HCT116 (cell line): ENCODE measurements around the gene PSMA1.
A peak's percentile ranks its signal among the peaks of the same experiment; 100 is the strongest.

ENCODE experiments used
- CBX3 ChIP-seq: IDR thresholded peaks from 2 replicates; pipeline ENCODE4 v1.6.1; 2012; ENCODE audit warnings: low read depth
- CTCF ChIP-seq, 3 experiments: fragments of 200-600 bp in 1 of 3; sonication (generic) in 1 of 3; IDR thresholded peaks in 2 of 3; conservative IDR thresholded peaks in 1 of 3; 2 replicates each; pipeline ENCODE4 v1.5.1; 2012 to 2017; ENCODE audit warnings: low read depth in 2 of 3, low read length in 2 of 3, antibody characterized with exemption in 1 of 3, borderline replicate concordance in 1 of 3, control low read depth in 1 of 3, mild to moderate bottlenecking in 1 of 3, mixed read lengths in 1 of 3, mixed run types in 1 of 3, moderate library complexity in 1 of 3; ENCODE audit not compliant: insufficient read depth in 1 of 3
- EZH2 ChIP-seq: fragments of 200-600 bp; sonication (generic); IDR thresholded peaks from 2 replicates; pipeline ENCODE4 v1.6.1; 2017; ENCODE audit warnings: antibody characterized with exemption, mixed run types
- EZH2phosphoT487 ChIP-seq: fragments of 200-600 bp; IDR thresholded peaks from 2 replicates; pipeline ENCODE4 v1.6.1; 2018; ENCODE audit warnings: antibody characterized with exemption, borderline replicate concordance
- JUND ChIP-seq: IDR thresholded peaks from 2 replicates; pipeline ENCODE4 v1.6.1; 2012
- POLR2A ChIP-seq: IDR thresholded peaks from 2 replicates; pipeline ENCODE4 v1.7.0; 2011; ENCODE audit warnings: borderline replicate concordance; ENCODE audit not compliant: insufficient read depth, insufficient read length; ENCODE audit errors: extremely low read depth
- POLR2AphosphoS5 ChIP-seq: IDR thresholded peaks from 2 replicates; pipeline ENCODE4 v1.6.1; 2011; ENCODE audit warnings: mild to moderate bottlenecking, low read depth, low read length, moderate library complexity
- RAD21 ChIP-seq: IDR thresholded peaks from 2 replicates; pipeline ENCODE4 v1.6.1; 2012; ENCODE audit warnings: low read depth, mild to moderate bottlenecking
- SRF ChIP-seq: IDR thresholded peaks from 2 replicates; pipeline ENCODE4 v1.6.1; 2012; ENCODE audit warnings: low read depth
- YY1 ChIP-seq: IDR thresholded peaks from 2 replicates; pipeline ENCODE4 v1.6.1; 2011; ENCODE audit warnings: low read length, low read depth, moderate library complexity, mild to moderate bottlenecking; ENCODE audit not compliant: insufficient replicate concordance; ENCODE audit errors: extremely low read depth
- ZFX ChIP-seq: fragments of 450-650 bp; IDR thresholded peaks from 2 replicates; pipeline ENCODE4 v1.6.1; 2017
- ZNF274 ChIP-seq: fragments of 200-500 bp; sonication (Bioruptor generic); IDR thresholded peaks from 2 replicates; pipeline ENCODE4 v1.6.1; 2014; ENCODE audit warnings: mild to moderate bottlenecking, low read depth, low read length, inconsistent platforms
- TF ChIP-seq, protein P1 (sequence below): IDR thresholded peaks from 2 replicates; pipeline ENCODE4 v1.6.1; 2012
- TF ChIP-seq, protein P2 (sequence below): IDR thresholded peaks from 2 replicates; pipeline ENCODE4 v1.6.1; 2011; ENCODE audit warnings: mild to moderate bottlenecking, low read length, moderate library complexity; ENCODE audit not compliant: insufficient replicate concordance; ENCODE audit errors: extremely low read depth

DNA sequence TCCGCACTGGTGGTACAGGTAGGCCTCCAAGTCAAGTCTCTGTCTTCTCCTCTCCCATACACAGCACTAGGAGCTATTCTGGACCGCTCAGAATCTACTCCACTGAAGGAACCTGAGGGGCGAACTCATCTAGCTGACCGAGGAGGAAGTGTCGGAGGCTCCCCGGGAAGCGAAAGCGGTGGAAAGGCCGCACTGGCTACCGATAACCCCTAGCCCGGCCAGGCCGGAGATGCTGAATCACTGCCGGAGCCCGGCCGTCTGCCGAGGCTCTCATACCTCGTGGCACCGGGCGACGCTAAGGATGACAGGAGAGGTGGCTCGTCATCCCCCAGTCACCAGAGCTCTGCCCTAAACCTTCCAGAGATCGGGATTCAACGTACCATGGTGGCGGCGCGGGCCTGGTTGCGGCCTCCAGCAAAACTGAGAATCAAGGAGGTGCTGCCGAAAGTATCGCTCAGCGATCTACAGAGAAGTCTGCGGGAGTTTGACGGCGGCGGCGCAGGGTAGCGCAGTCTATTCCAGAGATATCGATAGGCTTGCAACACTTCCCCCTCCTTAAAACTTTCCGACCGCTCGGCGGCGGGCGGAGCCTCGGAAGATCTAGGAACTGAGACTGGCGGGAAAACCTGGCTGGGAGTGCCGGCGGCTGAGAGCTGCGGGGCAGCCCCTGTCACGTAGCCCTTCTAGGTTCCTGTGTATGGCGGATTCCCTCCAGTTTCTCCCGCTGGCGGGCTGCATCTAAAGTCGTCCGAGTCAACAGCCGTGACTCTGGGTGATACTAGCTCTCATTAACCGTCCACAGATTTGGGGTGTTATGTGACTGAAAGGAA lies at the start of gene PSMA1:
- TF ChIP-seq CTCF (IDR thresholded peaks at IDR 0.05 in 2 of 3, conservative IDR thresholded peaks at IDR 0.05 in 1 of 3; ENCODE audit: borderline replicate concordance in 1 of 3, insufficient read depth in 1 of 3, low read depth in 2 of 3, low read length in 2 of 3) (no peak), RAD21 (no peak), EZH2phosphoT487 (no peak), POLR2AphosphoS5 (peak; percentile 90), YY1 (peak; percentile 86), POLR2A (peak; percentile 59), CBX3 (peak; percentile 44; the same call in 1 of the 2 replicates), SRF (peak; percentile 98), EZH2 (no peak), ZNF274 (no peak), ZFX (peak; percentile 100), JUND (no peak)
- TF ChIP-seq, protein P1, sequence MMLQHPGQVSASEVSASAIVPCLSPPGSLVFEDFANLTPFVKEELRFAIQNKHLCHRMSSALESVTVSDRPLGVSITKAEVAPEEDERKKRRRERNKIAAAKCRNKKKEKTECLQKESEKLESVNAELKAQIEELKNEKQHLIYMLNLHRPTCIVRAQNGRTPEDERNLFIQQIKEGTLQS = no peak
- TF ChIP-seq, protein P2, sequence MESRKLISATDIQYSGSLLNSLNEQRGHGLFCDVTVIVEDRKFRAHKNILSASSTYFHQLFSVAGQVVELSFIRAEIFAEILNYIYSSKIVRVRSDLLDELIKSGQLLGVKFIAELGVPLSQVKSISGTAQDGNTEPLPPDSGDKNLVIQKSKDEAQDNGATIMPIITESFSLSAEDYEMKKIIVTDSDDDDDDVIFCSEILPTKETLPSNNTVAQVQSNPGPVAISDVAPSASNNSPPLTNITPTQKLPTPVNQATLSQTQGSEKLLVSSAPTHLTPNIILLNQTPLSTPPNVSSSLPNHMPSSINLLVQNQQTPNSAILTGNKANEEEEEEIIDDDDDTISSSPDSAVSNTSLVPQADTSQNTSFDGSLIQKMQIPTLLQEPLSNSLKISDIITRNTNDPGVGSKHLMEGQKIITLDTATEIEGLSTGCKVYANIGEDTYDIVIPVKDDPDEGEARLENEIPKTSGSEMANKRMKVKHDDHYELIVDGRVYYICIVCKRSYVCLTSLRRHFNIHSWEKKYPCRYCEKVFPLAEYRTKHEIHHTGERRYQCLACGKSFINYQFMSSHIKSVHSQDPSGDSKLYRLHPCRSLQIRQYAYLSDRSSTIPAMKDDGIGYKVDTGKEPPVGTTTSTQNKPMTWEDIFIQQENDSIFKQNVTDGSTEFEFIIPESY = no peak
